Neural cell (in vitro differentiated cells): ENCODE measurements around the gene CFAP45. TPM values are rescaled to one million over a fixed set of nuclear protein-coding genes. Genes with fewer than 3 reads are reported as not detected.

Source experiments
- H2AFZ ChIP-seq: fragments of 200-600, 300-800 bp; sonication (generic), shearing (Covaris generic); 2 replicates; pipeline ENCODE4 v1.6.0; 2014; ENCODE audit warnings: low read depth, mild to moderate bottlenecking, antibody characterized with exemption, low read length, moderate library complexity
- H3F3A ChIP-seq: fragments of 200-600 bp; shearing (Covaris generic); 2 replicates; pipeline ENCODE4 v1.6.1; 2016; ENCODE audit warnings: mild to moderate bottlenecking, moderate library complexity, mixed read lengths, antibody characterized with exemption, low read length; ENCODE audit not compliant: insufficient read depth, poor library complexity, severe bottlenecking
- H3K27ac ChIP-seq: fragments of 200-600, 300-800 bp; sonication (generic), shearing (Covaris generic); 2 replicates; pipeline ENCODE4 v1.5.1; 2014; ENCODE audit warnings: mild to moderate bottlenecking, low read length, moderate library complexity
- H3K27me3 ChIP-seq: fragments of 300-800, 200-600 bp; sonication (generic), shearing (Covaris generic); 2 replicates; pipeline ENCODE4 v1.6.0; 2014; ENCODE audit warnings: mild to moderate bottlenecking, low read depth, low read length, moderate library complexity; ENCODE audit not compliant: insufficient read depth
- H3K36me3 ChIP-seq: fragments of 300-800, 200-600 bp; sonication (generic), shearing (Covaris generic); 2 replicates; pipeline ENCODE4 v1.5.1; 2014; ENCODE audit warnings: mild to moderate bottlenecking, antibody characterized with exemption, low read length, moderate library complexity; ENCODE audit not compliant: insufficient read depth
- H3K4me2 ChIP-seq: fragments of 300-800, 200-600 bp; sonication (generic), shearing (Covaris generic); 2 replicates; pipeline ENCODE4 v1.6.0; 2014; ENCODE audit warnings: mild to moderate bottlenecking, low read length
- H3K4me3 ChIP-seq: fragments of 300-800, 200-600 bp; sonication (generic), shearing (Covaris generic); 2 replicates; pipeline ENCODE4 v1.5.1; 2014; ENCODE audit warnings: mild to moderate bottlenecking, low read length, moderate library complexity
- H3K79me2 ChIP-seq: fragments of 200-600 bp; shearing (Covaris generic); replicated peaks from 2 replicates; pipeline ENCODE4 v1.6.0; 2014; ENCODE audit warnings: mild to moderate bottlenecking, low read length, moderate library complexity; ENCODE audit not compliant: insufficient read depth
- H3K9ac ChIP-seq: fragments of 300-800, 200-600 bp; sonication (generic), shearing (Covaris generic); 2 replicates; pipeline ENCODE4 v1.6.1; 2016; ENCODE audit warnings: mild to moderate bottlenecking, low read length, mixed read lengths
- H3K9me2 ChIP-seq: fragments of 200-600 bp; shearing (Covaris generic); 2 replicates; pipeline ENCODE4 v1.6.1; 2016; ENCODE audit warnings: mild to moderate bottlenecking, low read length, mixed read lengths; ENCODE audit not compliant: insufficient read depth
- H3K9me3 ChIP-seq: fragments of 200-600, 300-800 bp; sonication (generic), shearing (Covaris generic); 2 replicates; pipeline ENCODE4 v1.6.1; 2016; ENCODE audit warnings: mild to moderate bottlenecking, mixed run types, low read length, moderate library complexity, mixed read lengths
- H4K20me1 ChIP-seq: fragments of 200-600 bp; shearing (Covaris generic); 2 replicates; pipeline ENCODE4 v1.6.1; 2016; ENCODE audit warnings: mild to moderate bottlenecking, mixed run types; ENCODE audit not compliant: insufficient read depth
- CTCF ChIP-seq: fragments of 450-650 bp; IDR thresholded peaks from 2 replicates; pipeline ENCODE4 v1.5.1; 2014; ENCODE audit warnings: antibody characterized with exemption, mild to moderate bottlenecking, moderate library complexity; ENCODE audit not compliant: poor library complexity, severe bottlenecking
- EP300 ChIP-seq: fragments of 450-650 bp; conservative IDR thresholded peaks from 2 replicates; pipeline ENCODE4 v1.6.1; 2014; ENCODE audit warnings: antibody characterized with exemption, mild to moderate bottlenecking, moderate library complexity; ENCODE audit not compliant: poor library complexity, severe bottlenecking
- EZH2 ChIP-seq: fragments of 200-600, 300-800 bp; shearing (Covaris generic), sonication (generic); IDR thresholded peaks from 2 replicates; pipeline ENCODE4 v1.6.1; 2014; ENCODE audit warnings: antibody characterized with exemption, low read length, borderline replicate concordance, mild to moderate bottlenecking; ENCODE audit not compliant: insufficient read depth, poor library complexity, severe bottlenecking
- MXI1 ChIP-seq: fragments of 450-650 bp; conservative IDR thresholded peaks from 2 replicates; pipeline ENCODE4 v1.6.1; 2014; ENCODE audit warnings: antibody characterized with exemption, mild to moderate bottlenecking; ENCODE audit not compliant: poor library complexity, severe bottlenecking
- POLR2AphosphoS5 ChIP-seq: IDR thresholded peaks from 2 replicates; pipeline ENCODE4 v1.6.1; 2012
- RAD21 ChIP-seq: fragments of 450-650 bp; conservative IDR thresholded peaks from 2 replicates; pipeline ENCODE4 v1.6.1; 2014; ENCODE audit warnings: antibody characterized with exemption, mild to moderate bottlenecking, moderate library complexity
- REST ChIP-seq: IDR thresholded peaks from 2 replicates; pipeline ENCODE4 v1.6.1; 2012; ENCODE audit warnings: borderline replicate concordance
- SMC3 ChIP-seq: fragments of 450-650 bp; conservative IDR thresholded peaks from 2 replicates; pipeline ENCODE4 v1.6.1; 2014; ENCODE audit warnings: antibody characterized with exemption, mild to moderate bottlenecking, moderate library complexity; ENCODE audit not compliant: poor library complexity
- TAF1 ChIP-seq: IDR thresholded peaks from 2 replicates; pipeline ENCODE4 v1.6.1; 2012; ENCODE audit warnings: low read depth
- polyA plus RNA-seq: library from polyadenylated mRNA; depleted of rRNA; stranded (reverse); fragments of >200 nt; gene quantifications from 2 replicates; pipeline ENCODE4 v1.2.3, GENCODE V29; 2014

CFAP45 gene
- polyA plus RNA-seq, 1 donor from 2014 or later, result 0.12 TPM

- H3K4me2 ChIP-seq, result no peak overlapping the region
- no peaks in the 10 kb centered on the region for H4K20me1 ChIP-seq
- no peaks in the 10 kb centered on the region for H3K79me2 ChIP-seq
- H3K27me3 ChIP-seq, result peaks cover 74% of the 10 kb centered on the region
- no peak overlapping the region for H2AFZ ChIP-seq
- no peaks in the 10 kb centered on the region for H3K36me3 ChIP-seq
- H3K9me2 ChIP-seq, result no peaks in the 10 kb centered on the region
- H3K9me3 ChIP-seq, result no peaks in the 10 kb centered on the region
- no peak overlapping the region for H3K9ac ChIP-seq
- TF ChIP-seq SMC3, result no peak
- no peaks in the 10 kb centered on the region for H3F3A ChIP-seq
- H3K27ac ChIP-seq, result no peak overlapping the region
- no peak overlapping the region for H3K4me3 ChIP-seq
Observed at GRCh38 chr1:159828176-159828575, 71.8 kb downstream of the CFAP45 start.

GRCh38 chr1:159827549-159827948 is 72.4 kb downstream of the CFAP45 start:
- no peaks in the 10 kb centered on the region for H3K36me3 ChIP-seq
- no peak overlapping the region for H3K9ac ChIP-seq
- H4K20me1 ChIP-seq, result no peaks in the 10 kb centered on the region
- no peak overlapping the region for H3K4me3 ChIP-seq
- H3K27me3 ChIP-seq, result peaks cover 74% of the 10 kb centered on the region
- no peaks in the 10 kb centered on the region for H3K9me2 ChIP-seq
- no peaks in the 10 kb centered on the region for H3K9me3 ChIP-seq
- no peaks in the 10 kb centered on the region for H3K79me2 ChIP-seq
- no peak overlapping the region for H3K4me2 ChIP-seq
- H3K27ac ChIP-seq, result no peak overlapping the region
- no peaks in the 10 kb centered on the region for H3F3A ChIP-seq
- H2AFZ ChIP-seq, result no peak overlapping the region
- TF ChIP-seq EZH2 (no peak), CTCF (no peak), REST (no peak), SMC3 (no peak), POLR2AphosphoS5 (no peak), TAF1 (no peak), RAD21 (no peak), MXI1 (no peak), EP300 (no peak)

- Histone ChIP-seq H3K79me2 (no peaks in the 10 kb centered on the region), H3K4me2 (no peak overlapping the region), H3K9me3 (no peaks in the 10 kb centered on the region), H2AFZ (no peak overlapping the region), H3K27me3 (peaks cover 75% of the 10 kb centered on the region), H3K36me3 (no peaks in the 10 kb centered on the region), H4K20me1 (no peaks in the 10 kb centered on the region), H3K4me3 (no peak overlapping the region), H3K9me2 (no peaks in the 10 kb centered on the region), H3K27ac (no peak overlapping the region), H3F3A (no peaks in the 10 kb centered on the region), H3K9ac (no peak overlapping the region)
- TF ChIP-seq CTCF (no peak), RAD21 (no peak), MXI1 (no peak), POLR2AphosphoS5 (no peak), EZH2 (no peak)
Observed at GRCh38 chr1:159827102-159827490, 72.9 kb downstream of the CFAP45 start.
